ENCODE results near the gene ZBTB7A.

- TF ChIP-seq POLR2A (IDR thresholded peaks at IDR 0.05; ENCODE audit: low read depth, low read length) (no peak), MAFK (IDR thresholded peaks at IDR 0.05; ENCODE audit: low read depth, low read length) (no peak), CEBPB (IDR thresholded peaks at IDR 0.05; ENCODE audit: low read depth, low read length) (no peak), RAD21 (IDR thresholded peaks at IDR 0.05; ENCODE audit: low read length) (no peak), RFX5 (IDR thresholded peaks at IDR 0.05; ENCODE audit: low read depth, low read length) (no peak), FOS (IDR thresholded peaks at IDR 0.05; ENCODE audit: low read depth, low read length) (no peak), SMC3 (IDR thresholded peaks at IDR 0.05; ENCODE audit: low read depth, low read length) (no peak), CHD1 (IDR thresholded peaks at IDR 0.05; ENCODE audit: low read depth, low read length) (no peak)
- TF ChIP-seq, protein P1, sequence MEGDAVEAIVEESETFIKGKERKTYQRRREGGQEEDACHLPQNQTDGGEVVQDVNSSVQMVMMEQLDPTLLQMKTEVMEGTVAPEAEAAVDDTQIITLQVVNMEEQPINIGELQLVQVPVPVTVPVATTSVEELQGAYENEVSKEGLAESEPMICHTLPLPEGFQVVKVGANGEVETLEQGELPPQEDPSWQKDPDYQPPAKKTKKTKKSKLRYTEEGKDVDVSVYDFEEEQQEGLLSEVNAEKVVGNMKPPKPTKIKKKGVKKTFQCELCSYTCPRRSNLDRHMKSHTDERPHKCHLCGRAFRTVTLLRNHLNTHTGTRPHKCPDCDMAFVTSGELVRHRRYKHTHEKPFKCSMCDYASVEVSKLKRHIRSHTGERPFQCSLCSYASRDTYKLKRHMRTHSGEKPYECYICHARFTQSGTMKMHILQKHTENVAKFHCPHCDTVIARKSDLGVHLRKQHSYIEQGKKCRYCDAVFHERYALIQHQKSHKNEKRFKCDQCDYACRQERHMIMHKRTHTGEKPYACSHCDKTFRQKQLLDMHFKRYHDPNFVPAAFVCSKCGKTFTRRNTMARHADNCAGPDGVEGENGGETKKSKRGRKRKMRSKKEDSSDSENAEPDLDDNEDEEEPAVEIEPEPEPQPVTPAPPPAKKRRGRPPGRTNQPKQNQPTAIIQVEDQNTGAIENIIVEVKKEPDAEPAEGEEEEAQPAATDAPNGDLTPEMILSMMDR (conservative IDR thresholded peaks at IDR 0.05; ENCODE audit: low read depth, low read length), result no peak
- TF ChIP-seq, protein P2, sequence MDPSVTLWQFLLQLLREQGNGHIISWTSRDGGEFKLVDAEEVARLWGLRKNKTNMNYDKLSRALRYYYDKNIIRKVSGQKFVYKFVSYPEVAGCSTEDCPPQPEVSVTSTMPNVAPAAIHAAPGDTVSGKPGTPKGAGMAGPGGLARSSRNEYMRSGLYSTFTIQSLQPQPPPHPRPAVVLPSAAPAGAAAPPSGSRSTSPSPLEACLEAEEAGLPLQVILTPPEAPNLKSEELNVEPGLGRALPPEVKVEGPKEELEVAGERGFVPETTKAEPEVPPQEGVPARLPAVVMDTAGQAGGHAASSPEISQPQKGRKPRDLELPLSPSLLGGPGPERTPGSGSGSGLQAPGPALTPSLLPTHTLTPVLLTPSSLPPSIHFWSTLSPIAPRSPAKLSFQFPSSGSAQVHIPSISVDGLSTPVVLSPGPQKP (IDR thresholded peaks at IDR 0.05; ENCODE audit: borderline replicate concordance, low read depth, low read length), result no peak
Observed at GRCh38 chr19:4014541-4015491, 51.9 kb downstream of the ZBTB7A start.
